Endothelial cell of umbilical vein (primary cell): Measurements from ENCODE around the gene USP6NL. TPM values are rescaled to one million over a fixed set of nuclear protein-coding genes. Genes with fewer than 3 reads are reported as not detected.

ENCODE experiments used
- BruUV-seq: library from RNA; stranded (reverse); fragments of 400-500 nt; replicated peaks from 2 replicates; lab custom pipeline; 2021; lab: Mats Ljungman, UMichigan
- CTCF ChIA-PET: fragments of 300-600, 350-600 bp; sonication (Branson Sonifier 250); formaldehyde crosslinking; loops from one replicate; lab custom pipeline; 2021; ENCODE audit warnings: antibody characterized with exemption, inconsistent platforms; lab: Charles Lee
- POLR2A ChIA-PET: fragments of 300-600, 350-600 bp; sonication (Branson Sonifier 250); formaldehyde crosslinking; loops from one replicate; lab custom pipeline; 2021; ENCODE audit warnings: antibody characterized with exemption, inconsistent platforms; lab: Charles Lee
- DNase-seq: peaks from one replicate; pipeline ENCODE4 v3.0.0-alpha.2; 2011; ENCODE audit warnings: low read depth, low spot score
- FAIRE-seq: peaks from 2 replicates; lab custom pipeline; 2011; peaks lifted over from hg19 to GRCh38; lab: Jason Lieb, UNC
- H2AFZ ChIP-seq: 2 replicates; pipeline ENCODE4 v1.6.0; 2012; ENCODE audit warnings: low read depth, low read length, control low read depth, inconsistent platforms
- H3K27ac ChIP-seq: 2 replicates; pipeline ENCODE4 v1.5.1; 2011; ENCODE audit warnings: low read depth, mild to moderate bottlenecking, control low read depth, low read length, moderate library complexity; ENCODE audit not compliant: insufficient read depth
- H3K27me3 ChIP-seq, 2 experiments: 2 replicates each; pipeline versions ENCODE4 v1.6.0 to v1.6.1; 2011; ENCODE audit warnings: low read length in 2 of 2, mixed read lengths in 1 of 2; ENCODE audit not compliant: control insufficient read depth in 2 of 2, insufficient read depth in 2 of 2
- H3K36me3 ChIP-seq, 2 experiments: 2 replicates in 1 of 2; 3 replicates in 1 of 2; pipeline ENCODE4 v1.5.1; 2011; ENCODE audit warnings: low read length in 2 of 2, mild to moderate bottlenecking in 1 of 2, moderate library complexity in 1 of 2; ENCODE audit not compliant: control insufficient read depth in 2 of 2, insufficient read depth in 2 of 2; ENCODE audit errors: extremely low read depth in 1 of 2
- H3K4me1 ChIP-seq: 3 replicates; pipeline ENCODE4 v1.5.1; 2011; ENCODE audit warnings: mild to moderate bottlenecking, low read length; ENCODE audit not compliant: control insufficient read depth, insufficient read depth; ENCODE audit errors: extremely low read depth
- H3K4me2 ChIP-seq: 2 replicates; pipeline ENCODE4 v1.6.1; 2011; ENCODE audit warnings: low read length, control low read depth, mixed read lengths; ENCODE audit not compliant: insufficient read depth
- H3K4me3 ChIP-seq, 3 experiments: fragments of 200-600 bp in 1 of 3; sonication (generic), shearing (Covaris generic) in 1 of 3; replicated peaks in 1 of 3; 2 replicates each; pipeline ENCODE4 v1.5.1; 2011 to 2016; ENCODE audit warnings: control low read depth in 3 of 3, low read length in 3 of 3, mild to moderate bottlenecking in 2 of 3, inconsistent platforms in 1 of 3, low read depth in 1 of 3, moderate library complexity in 1 of 3; ENCODE audit not compliant: insufficient read depth in 1 of 3
- H3K79me2 ChIP-seq: 2 replicates; pipeline ENCODE4 v1.6.0; 2012; ENCODE audit warnings: low read length, inconsistent platforms; ENCODE audit not compliant: control insufficient read depth, insufficient read depth
- H3K9ac ChIP-seq: replicated peaks from 2 replicates; pipeline ENCODE3; 2011; ENCODE audit warnings: low read length, control low read depth; ENCODE audit not compliant: insufficient read depth; ENCODE audit errors: extremely low read depth
- H3K9me1 ChIP-seq: replicated peaks from 3 replicates; pipeline ENCODE4 v1.6.0; 2011; ENCODE audit warnings: mild to moderate bottlenecking, low read length; ENCODE audit not compliant: control insufficient read depth, insufficient read depth; ENCODE audit errors: extremely low read depth
- H3K9me3 ChIP-seq: replicated peaks from 2 replicates; pipeline ENCODE4 v1.5.1; 2012; ENCODE audit warnings: low read length, inconsistent platforms; ENCODE audit not compliant: control insufficient read depth, insufficient read depth
- H4K20me1 ChIP-seq: replicated peaks from 2 replicates; pipeline ENCODE3; 2011; ENCODE audit warnings: mild to moderate bottlenecking, low read length; ENCODE audit not compliant: control insufficient read depth, insufficient read depth; ENCODE audit errors: extremely low read depth
- EZH2 ChIP-seq: IDR thresholded peaks from 2 replicates; pipeline ENCODE4 v1.6.1; 2012; ENCODE audit warnings: borderline replicate concordance, low read depth, mild to moderate bottlenecking, moderate library complexity, low read length, inconsistent platforms; ENCODE audit not compliant: severe bottlenecking
- FOS ChIP-seq: IDR thresholded peaks from 2 replicates; pipeline ENCODE4 v1.6.1; 2011; ENCODE audit warnings: mild to moderate bottlenecking, low read length, moderate library complexity, borderline replicate concordance; ENCODE audit not compliant: insufficient read depth
- GATA2 ChIP-seq: IDR thresholded peaks from 2 replicates; pipeline ENCODE4 v1.7.0; 2011; ENCODE audit warnings: low read depth, mild to moderate bottlenecking, moderate library complexity, mixed read lengths, low read length; ENCODE audit not compliant: insufficient read length, insufficient read depth
- JUN ChIP-seq: IDR thresholded peaks from 2 replicates; pipeline ENCODE4 v1.6.1; 2011; ENCODE audit warnings: borderline replicate concordance, low read depth; ENCODE audit not compliant: insufficient read length, insufficient read depth
- MYC ChIP-seq: IDR thresholded peaks from one replicate; pipeline ENCODE4 v1.6.1; 2011; ENCODE audit warnings: mild to moderate bottlenecking, low read depth, low read length
- POLR2A ChIP-seq: IDR thresholded peaks from 2 replicates; pipeline ENCODE4 v1.6.1; 2012; ENCODE audit warnings: low read depth, mild to moderate bottlenecking, control low read depth, low read length
- POLR2AphosphoS5 ChIP-seq: IDR thresholded peaks from 2 replicates; pipeline ENCODE4 v1.6.1; 2012; ENCODE audit warnings: low read depth, mild to moderate bottlenecking, control low read depth, low read length, moderate library complexity; ENCODE audit not compliant: insufficient read depth
- dilution Hi-C: fragments of 300-500 bp; cut with MboI; formaldehyde crosslinking; loops from one replicate; pipeline ENCODE4 v1.15.0; 2019; ENCODE audit warnings: low sequenced_read_pairs; ENCODE audit not compliant: extremely low pct_ligation_motif_present
- intact Hi-C: fragments of 100-400 bp; cut with micrococcal nuclease; formaldehyde crosslinking; loops from one replicate; pipeline ENCODE4 v1.10.0; 2022
- polyA plus RNA-seq, 4 experiments: library from polyadenylated mRNA; depleted of rRNA in 3 of 4; stranded (reverse) in 3 of 4; unstranded in 1 of 4; fragments of >200 nt; gene quantifications; 2 replicates each; pipeline versions ENCODE4 v1.2.1 to v1.2.3, GENCODE V29; 2011 to 2012; ENCODE audit warnings: missing spikeins in 1 of 4
- total RNA-seq: library from RNA; stranded (reverse); gene quantifications from 2 replicates; pipeline ENCODE4 v1.2.3, GENCODE V29; 2021
- TF ChIP-seq, protein P1 (sequence below), 2 donors: IDR thresholded peaks; 1 replicate in 1 of 2; 2 replicates in 1 of 2; pipeline ENCODE4 v1.5.1; 2011; ENCODE audit warnings: low read length in 2 of 2, mild to moderate bottlenecking in 2 of 2, moderate library complexity in 2 of 2, control low read depth in 1 of 2, inconsistent platforms in 1 of 2, low read depth in 1 of 2; ENCODE audit not compliant: insufficient read depth in 1 of 2; ENCODE audit errors: extremely low read depth in 1 of 2
- TF ChIP-seq, protein P2 (sequence below): IDR thresholded peaks from 2 replicates; pipeline ENCODE4 v1.6.1; 2011; ENCODE audit not compliant: insufficient read depth, insufficient read length

Gene USP6NL
- total and polyA plus RNA-seq, 2 donors (not counting 3 experiments of a cell fraction or from before 2014, with no cell fraction given): 13.5 to 29.2 TPM

DNA sequence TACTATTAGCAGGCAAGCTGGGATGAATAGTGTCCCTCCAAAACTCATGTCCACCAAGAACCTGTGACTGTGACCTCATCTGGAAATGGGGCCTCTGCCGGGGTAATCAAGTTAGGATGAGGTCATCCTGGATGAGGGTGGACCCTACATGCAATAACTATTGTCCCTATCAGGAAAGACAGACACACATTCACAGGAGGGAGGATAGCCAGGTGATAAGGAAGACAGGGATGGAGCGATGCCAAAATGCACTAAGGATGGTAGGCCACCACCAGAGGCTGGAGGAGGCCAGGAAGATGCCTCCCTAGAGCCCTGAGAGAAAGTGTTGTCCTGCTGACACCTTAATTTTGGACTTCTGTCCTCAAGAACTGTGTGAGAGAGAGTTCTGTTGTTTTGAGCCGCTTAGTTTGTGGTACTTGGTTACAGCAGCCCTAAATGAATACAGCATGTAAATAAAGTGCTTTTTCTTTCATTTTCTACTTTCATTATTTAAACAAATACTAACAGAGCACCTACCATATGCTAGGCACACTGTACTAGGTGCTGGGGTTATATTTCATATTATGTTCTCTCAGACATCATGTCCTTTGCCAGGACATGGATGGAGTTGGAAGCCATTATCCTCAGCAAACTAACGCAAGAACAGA, 111.9 kb downstream of the USP6NL start:
- H3K79me2 ChIP-seq: no peaks in the 10 kb centered on the region
- no peak overlapping the region for H3K4me2 ChIP-seq
- no peak overlapping the region for H3K27ac ChIP-seq
- TF ChIP-seq JUN (peak; percentile 15), POLR2AphosphoS5 (no peak), EZH2 (no peak)
- ChIA-PET CTCF (interaction anchor here (0.6 kb wide), 1 partner anchor 258 kb away, joined by 3 read pairs; no protein-coding TSS in a partner anchor), POLR2A (no interaction called here)
- no peaks in the 10 kb centered on the region for H4K20me1 ChIP-seq
- no TSS peak for BruUV-seq
- intact Hi-C loops (no loop called here), dilution Hi-C loops (loop anchor here (25.0 kb wide), 1 partner anchor 263 kb away; no protein-coding TSS in a partner anchor)
- H3K4me3 ChIP-seq: no peak overlapping the region
- peaks cover 0 to 2% of the 10 kb centered on the region in 2 experiments for H3K36me3 ChIP-seq
- no peaks in the 10 kb centered on the region for H3K9me1 ChIP-seq
- H3K9me3 ChIP-seq: no peaks in the 10 kb centered on the region
- no peaks in the 10 kb centered on the region for H3K27me3 ChIP-seq
- FAIRE-seq (no peak), DNase-seq (no peak)
- H3K4me1 ChIP-seq: no peaks in the 10 kb centered on the region
- H2AFZ ChIP-seq: no peak overlapping the region
- H3K9ac ChIP-seq: no peak overlapping the region

DNA sequence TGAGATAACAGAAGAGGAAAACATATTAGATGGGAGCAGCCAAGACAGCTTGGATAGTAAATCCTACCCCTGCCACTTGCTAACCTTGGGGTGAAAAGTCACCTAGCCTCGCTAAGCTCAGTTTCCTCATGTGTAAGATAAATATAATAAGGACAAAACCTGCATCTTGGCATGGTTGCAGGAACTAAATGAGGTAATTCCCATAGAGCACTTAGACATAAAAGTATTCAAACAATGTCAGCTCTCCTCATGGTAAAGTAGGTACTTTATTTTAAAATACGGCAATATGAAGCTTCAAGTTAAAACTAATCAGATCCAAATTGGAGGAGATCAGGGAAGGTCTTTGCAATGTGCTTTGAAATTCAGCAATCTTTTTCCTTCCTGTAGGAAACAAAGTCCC, 113.1 kb downstream of the USP6NL start:
- Histone ChIP-seq H3K36me3 (peaks cover 3 to 5% of the 10 kb centered on the region in 2 experiments), H3K79me2 (no peaks in the 10 kb centered on the region), H3K9ac (no peak overlapping the region), H3K4me3 (no peak overlapping the region), H4K20me1 (no peaks in the 10 kb centered on the region), H3K4me2 (no peak overlapping the region), H3K27me3 (no peaks in the 10 kb centered on the region), H3K9me1 (no peaks in the 10 kb centered on the region), H3K9me3 (no peaks in the 10 kb centered on the region), H3K27ac (no peak overlapping the region), H3K4me1 (no peaks in the 10 kb centered on the region), H2AFZ (no peak overlapping the region)
- no peak for DNase-seq
- no peak for FAIRE-seq
- CTCF ChIA-PET: no interaction called here
- POLR2A ChIA-PET: interaction anchor here (0.5 to 0.6 kb wide), 2 partner anchors 11 to 481 kb away, joined by 3 to 4 read pairs; no protein-coding TSS in a partner anchor
- no TSS peak for BruUV-seq
- intact Hi-C loops (no loop called here), dilution Hi-C loops (no loop called here)
- TF ChIP-seq JUN (no peak), MYC (no peak), FOS (no peak), POLR2A (no peak), EZH2 (no peak), GATA2 (no peak), POLR2AphosphoS5 (no peak)
- TF ChIP-seq, protein P1, sequence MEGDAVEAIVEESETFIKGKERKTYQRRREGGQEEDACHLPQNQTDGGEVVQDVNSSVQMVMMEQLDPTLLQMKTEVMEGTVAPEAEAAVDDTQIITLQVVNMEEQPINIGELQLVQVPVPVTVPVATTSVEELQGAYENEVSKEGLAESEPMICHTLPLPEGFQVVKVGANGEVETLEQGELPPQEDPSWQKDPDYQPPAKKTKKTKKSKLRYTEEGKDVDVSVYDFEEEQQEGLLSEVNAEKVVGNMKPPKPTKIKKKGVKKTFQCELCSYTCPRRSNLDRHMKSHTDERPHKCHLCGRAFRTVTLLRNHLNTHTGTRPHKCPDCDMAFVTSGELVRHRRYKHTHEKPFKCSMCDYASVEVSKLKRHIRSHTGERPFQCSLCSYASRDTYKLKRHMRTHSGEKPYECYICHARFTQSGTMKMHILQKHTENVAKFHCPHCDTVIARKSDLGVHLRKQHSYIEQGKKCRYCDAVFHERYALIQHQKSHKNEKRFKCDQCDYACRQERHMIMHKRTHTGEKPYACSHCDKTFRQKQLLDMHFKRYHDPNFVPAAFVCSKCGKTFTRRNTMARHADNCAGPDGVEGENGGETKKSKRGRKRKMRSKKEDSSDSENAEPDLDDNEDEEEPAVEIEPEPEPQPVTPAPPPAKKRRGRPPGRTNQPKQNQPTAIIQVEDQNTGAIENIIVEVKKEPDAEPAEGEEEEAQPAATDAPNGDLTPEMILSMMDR (IDR thresholded peaks at IDR 0.05; ENCODE audit: extremely low read depth in 1 of 2, insufficient read depth in 1 of 2, low read depth in 1 of 2, low read length in 2 of 2): no peak
- TF ChIP-seq, protein P2, sequence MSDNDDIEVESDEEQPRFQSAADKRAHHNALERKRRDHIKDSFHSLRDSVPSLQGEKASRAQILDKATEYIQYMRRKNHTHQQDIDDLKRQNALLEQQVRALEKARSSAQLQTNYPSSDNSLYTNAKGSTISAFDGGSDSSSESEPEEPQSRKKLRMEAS: no peak
